Measurements from ENCODE around the gene NCOR1.

- no peak for TF ChIP-seq EZH2phosphoT487 (IDR thresholded peaks at IDR 0.05; ENCODE audit: insufficient read depth, low read depth)
- no peak for TF ChIP-seq EZH2 (IDR thresholded peaks at IDR 0.05; ENCODE audit: insufficient read depth, poor library complexity, severe bottlenecking)
Observed at GRCh38 chr17:16199093-16199492, 16.2 kb downstream of the NCOR1 start.

Data from GM23248 (cell line).